Kidney epithelial cell (primary cell): Measurements from ENCODE around the gene ACKR3. TPM values are rescaled to one million over a fixed set of nuclear protein-coding genes. Genes with fewer than 3 reads are reported as not detected.

Source experiments
- DNase-seq: peaks from one replicate; pipeline ENCODE4 v3.0.0-alpha.2; 2010; ENCODE audit warnings: low read depth
- H3K27me3 ChIP-seq: 2 replicates; pipeline ENCODE4 v1.6.0; 2011; ENCODE audit warnings: low read length; ENCODE audit not compliant: control insufficient read depth, insufficient read depth
- H3K36me3 ChIP-seq: 2 replicates; pipeline ENCODE4 v1.5.1; 2011; ENCODE audit warnings: low read length; ENCODE audit not compliant: control insufficient read depth, insufficient read depth
- H3K4me3 ChIP-seq: 2 replicates; pipeline ENCODE4 v1.5.1; 2011; ENCODE audit warnings: low read depth, mild to moderate bottlenecking, control low read depth, low read length
- total RNA-seq: library from RNA; depleted of rRNA; stranded (reverse); fragments of >200 nt; gene quantifications from 2 replicates; pipeline ENCODE4 v1.2.3, GENCODE V29; 2015
- TF ChIP-seq, protein P1 (sequence below): IDR thresholded peaks from 2 replicates; pipeline ENCODE4 v1.5.1; 2011; ENCODE audit warnings: mild to moderate bottlenecking, moderate library complexity, low read length, control low read depth, inconsistent platforms; ENCODE audit not compliant: insufficient read depth, poor library complexity, severe bottlenecking

Gene ACKR3
- total RNA-seq, 1 donor from 2014 or later: 1.2 TPM

DNA sequence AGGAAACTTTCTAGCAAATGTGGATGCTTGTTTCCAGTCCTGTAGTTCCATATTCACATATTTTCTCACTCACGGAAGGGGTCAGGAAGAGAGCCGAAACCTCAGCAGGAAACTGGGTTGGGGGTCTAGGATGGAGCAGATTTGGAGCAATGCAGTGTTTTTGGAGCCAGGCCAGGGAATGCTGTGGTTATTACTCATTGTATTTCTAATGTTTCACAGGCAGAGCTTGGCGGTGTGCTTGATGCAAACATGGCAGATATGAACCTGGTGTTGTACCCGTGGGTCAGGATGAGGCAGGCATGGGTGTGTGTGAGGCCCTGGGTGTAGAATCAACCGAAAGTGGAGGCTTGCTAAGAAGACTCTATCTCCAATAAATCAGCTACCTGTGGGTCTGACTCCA is 34.6 kb upstream of the ACKR3 start:
- peak; percentile 12 for DNase-seq
- Histone ChIP-seq H3K36me3 (no peaks in the 10 kb centered on the region), H3K27me3 (no peaks in the 10 kb centered on the region), H3K4me3 (no peak overlapping the region)
- TF ChIP-seq, protein P1, sequence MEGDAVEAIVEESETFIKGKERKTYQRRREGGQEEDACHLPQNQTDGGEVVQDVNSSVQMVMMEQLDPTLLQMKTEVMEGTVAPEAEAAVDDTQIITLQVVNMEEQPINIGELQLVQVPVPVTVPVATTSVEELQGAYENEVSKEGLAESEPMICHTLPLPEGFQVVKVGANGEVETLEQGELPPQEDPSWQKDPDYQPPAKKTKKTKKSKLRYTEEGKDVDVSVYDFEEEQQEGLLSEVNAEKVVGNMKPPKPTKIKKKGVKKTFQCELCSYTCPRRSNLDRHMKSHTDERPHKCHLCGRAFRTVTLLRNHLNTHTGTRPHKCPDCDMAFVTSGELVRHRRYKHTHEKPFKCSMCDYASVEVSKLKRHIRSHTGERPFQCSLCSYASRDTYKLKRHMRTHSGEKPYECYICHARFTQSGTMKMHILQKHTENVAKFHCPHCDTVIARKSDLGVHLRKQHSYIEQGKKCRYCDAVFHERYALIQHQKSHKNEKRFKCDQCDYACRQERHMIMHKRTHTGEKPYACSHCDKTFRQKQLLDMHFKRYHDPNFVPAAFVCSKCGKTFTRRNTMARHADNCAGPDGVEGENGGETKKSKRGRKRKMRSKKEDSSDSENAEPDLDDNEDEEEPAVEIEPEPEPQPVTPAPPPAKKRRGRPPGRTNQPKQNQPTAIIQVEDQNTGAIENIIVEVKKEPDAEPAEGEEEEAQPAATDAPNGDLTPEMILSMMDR: no peak

DNA sequence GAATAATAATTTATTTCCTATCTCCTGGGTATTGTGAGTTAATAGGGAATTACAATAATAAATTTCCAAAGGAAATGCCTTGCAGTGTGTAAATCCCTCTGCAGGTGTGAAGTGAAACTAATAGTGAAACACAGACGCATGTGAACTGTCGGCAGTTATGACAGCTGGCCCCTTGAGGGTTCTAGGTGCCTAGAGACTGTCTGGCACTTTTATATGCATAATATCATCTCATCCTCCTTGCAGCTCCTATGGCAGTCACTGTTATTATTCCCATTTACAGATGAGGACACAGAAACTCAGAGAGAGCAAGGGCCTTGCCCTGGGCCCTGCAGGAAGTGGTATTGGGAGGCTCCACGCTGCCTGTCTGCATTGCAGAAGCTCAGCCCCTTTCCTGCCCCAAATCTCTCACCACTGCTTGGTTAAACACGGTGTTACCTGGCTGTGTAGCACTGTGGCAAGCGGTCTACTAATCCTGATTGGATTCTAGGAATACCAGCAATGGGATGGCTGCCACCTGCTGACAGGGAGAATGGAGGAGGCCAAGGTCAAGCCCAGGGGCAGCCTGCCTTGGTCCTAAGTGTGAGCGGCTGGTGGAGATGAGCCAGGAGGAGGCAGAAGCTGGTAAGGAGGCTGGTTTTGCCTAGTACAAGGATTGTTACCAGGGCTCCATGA is 32.8 kb upstream of the ACKR3 start:
- no peak overlapping the region for H3K4me3 ChIP-seq
- TF ChIP-seq, protein P1: no peak
- DNase-seq: no peak
- H3K27me3 ChIP-seq: no peaks in the 10 kb centered on the region
- no peaks in the 10 kb centered on the region for H3K36me3 ChIP-seq

DNA sequence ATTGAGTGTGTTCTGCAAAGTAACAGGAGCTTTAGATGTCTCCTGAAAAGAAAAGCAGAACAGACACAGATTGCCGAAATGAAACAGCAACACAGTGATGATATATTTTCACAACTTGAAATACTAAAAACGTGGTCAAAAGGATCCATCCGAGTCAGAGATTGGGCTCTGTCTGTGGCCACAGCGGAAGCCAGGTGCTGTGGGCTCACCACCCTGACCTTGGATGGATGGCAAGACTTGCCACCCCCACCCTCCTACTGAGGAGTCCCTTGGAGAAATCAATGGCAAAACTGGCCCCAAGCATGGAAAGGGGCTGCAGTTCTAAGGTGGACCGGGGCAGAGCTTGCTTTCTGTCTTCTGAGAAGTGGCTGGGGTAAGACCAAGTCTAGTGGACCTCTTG is 31.4 kb upstream of the ACKR3 start:
- TF ChIP-seq, protein P1: no peak
- DNase-seq: no peak

DNA sequence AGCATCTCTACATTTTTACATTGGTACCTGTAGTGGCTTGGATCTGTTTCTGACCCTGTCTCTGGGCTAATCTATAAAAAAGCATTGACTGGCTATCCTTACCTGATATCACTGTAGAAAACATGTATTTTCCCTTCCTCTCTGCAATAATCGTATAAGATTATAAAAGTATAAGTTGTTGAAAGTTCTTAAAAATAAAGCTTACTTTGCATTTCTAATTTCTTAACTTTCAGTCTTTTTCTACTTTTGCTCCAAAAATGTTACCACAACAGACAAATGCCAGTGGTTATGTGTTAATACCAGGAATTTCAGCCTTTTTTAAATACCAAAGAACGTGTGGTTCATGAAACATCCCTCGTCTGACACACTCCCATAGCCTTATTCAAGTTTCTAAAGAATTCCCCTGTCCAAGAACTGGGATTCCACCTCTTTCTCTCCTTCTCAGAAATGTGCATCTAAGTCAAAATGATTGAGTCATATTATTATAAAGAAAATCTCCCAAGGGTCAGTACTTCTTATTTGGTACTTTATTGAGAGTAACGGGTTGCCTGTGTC is 28.5 kb upstream of the ACKR3 start:
- H3K36me3 ChIP-seq: no peaks in the 10 kb centered on the region
- TF ChIP-seq, protein P1: no peak
- DNase-seq: no peak
- H3K27me3 ChIP-seq: no peaks in the 10 kb centered on the region
- no peak overlapping the region for H3K4me3 ChIP-seq

More for the DNA sequence above, 31.4 kb upstream of the ACKR3 start:
- Histone ChIP-seq H3K27me3 (no peaks in the 10 kb centered on the region), H3K4me3 (no peak overlapping the region), H3K36me3 (no peaks in the 10 kb centered on the region)

DNA sequence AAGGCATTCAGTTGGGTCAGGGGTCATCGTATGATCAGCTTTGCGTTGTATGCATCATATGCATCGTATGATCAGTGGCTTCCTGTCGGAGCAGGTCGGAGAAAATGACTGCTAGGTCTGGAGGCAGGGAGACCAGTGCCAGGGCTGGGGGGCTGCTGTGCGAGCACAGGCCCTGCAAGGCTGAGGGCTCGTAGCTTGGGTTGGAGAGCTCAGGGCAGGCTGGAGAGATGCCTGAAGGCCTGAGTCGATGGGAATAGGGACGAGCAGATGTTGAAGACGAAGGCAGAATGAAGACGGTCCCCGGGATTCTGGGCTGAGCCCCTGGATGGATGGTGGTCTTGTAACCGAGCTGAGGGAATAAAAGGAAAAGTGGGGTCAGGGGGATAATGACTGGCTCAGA is 25.3 kb upstream of the ACKR3 start:
- no peak overlapping the region for H3K4me3 ChIP-seq
- H3K36me3 ChIP-seq: no peaks in the 10 kb centered on the region
- H3K27me3 ChIP-seq: no peaks in the 10 kb centered on the region
- TF ChIP-seq, protein P1: no peak
- DNase-seq: no peak

DNA sequence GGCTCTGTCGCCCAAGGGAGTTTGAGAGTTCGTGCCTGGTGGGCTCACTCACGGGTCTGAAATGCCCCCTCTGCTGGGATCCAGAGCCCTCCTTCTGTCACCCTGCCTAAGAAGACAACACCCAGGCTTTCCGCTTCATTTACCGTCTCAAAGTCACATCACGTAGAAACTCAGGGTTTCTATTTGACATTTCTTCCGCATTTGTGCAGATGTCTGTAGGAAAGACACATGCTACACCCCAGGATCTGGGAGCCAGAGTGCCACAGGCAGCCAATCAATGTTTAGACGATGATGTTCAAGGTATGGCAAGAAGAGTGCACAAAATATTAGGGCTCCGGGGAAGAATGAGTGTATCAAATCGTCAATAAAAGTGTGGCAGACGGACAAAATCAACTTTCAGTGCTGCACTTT is 24.4 kb upstream of the ACKR3 start:
- Histone ChIP-seq H3K4me3 (no peak overlapping the region), H3K36me3 (no peaks in the 10 kb centered on the region), H3K27me3 (no peaks in the 10 kb centered on the region)
- TF ChIP-seq, protein P1: no peak
- no peak for DNase-seq
